SH-SY5Y (cell line): ENCODE data around the gene LRFN2.

ENCODE experiments used
- GATA2 ChIP-seq: IDR thresholded peaks from 2 replicates; pipeline ENCODE4 v1.6.1; 2011; ENCODE audit warnings: mild to moderate bottlenecking, low read depth, low read length
- GATA3 ChIP-seq: IDR thresholded peaks from 2 replicates; pipeline ENCODE4 v1.6.1; 2011; ENCODE audit warnings: low read depth, mild to moderate bottlenecking, low read length, moderate library complexity

DNA sequence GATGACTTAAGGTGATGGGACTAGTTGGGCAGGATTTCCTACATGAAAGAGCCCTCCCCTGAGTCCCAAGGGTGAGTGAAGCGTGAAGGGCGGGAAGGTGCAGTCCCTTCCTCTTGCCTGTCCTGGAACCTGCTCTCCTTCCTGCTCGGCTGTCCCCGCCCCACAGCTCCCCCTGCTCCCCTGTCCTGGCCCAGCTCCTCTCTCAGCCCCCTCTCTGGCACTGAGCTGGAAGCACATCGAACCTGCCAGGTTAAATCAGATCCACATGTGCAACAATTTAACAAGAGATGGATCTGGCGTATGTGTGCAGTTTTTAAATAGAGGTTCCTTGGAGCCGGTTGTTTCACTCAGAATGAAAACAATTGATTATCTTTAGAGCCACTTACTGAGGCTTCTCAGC is 95.0 kb downstream of the LRFN2 start:
- no peak for TF ChIP-seq GATA3
- TF ChIP-seq GATA2, result no peak
